ENCODE measurements around the gene BATF.

GRCh38 chr14:75521415-75522199, 662 bp upstream of the BATF start:
- no peak for TF ChIP-seq TAF1 (IDR thresholded peaks at IDR 0.05; ENCODE audit: borderline replicate concordance, insufficient read depth, low read length)
- TF ChIP-seq POLR2AphosphoS5 (IDR thresholded peaks at IDR 0.05; ENCODE audit: low read depth, low read length) = no peak
- TF ChIP-seq FOXP2 (optimal IDR thresholded peaks at IDR 0.05; ENCODE audit: borderline replicate concordance, extremely low read depth, extremely low read length, insufficient read depth) = no peak

Measured in PFSK-1 (cell line).